OCI-LY3 (cell line): ENCODE measurements around the gene UMAD1.

Experiments used
- CTCF ChIP-seq: fragments of 200-600, 300-600 bp; sonication (generic); IDR thresholded peaks from 2 replicates; pipeline ENCODE4 v1.5.1; 2014; ENCODE audit warnings: antibody characterized with exemption, low read length, low read depth
- EZH2phosphoT487 ChIP-seq: fragments of 200-600 bp; shearing (Covaris generic); IDR thresholded peaks from 2 replicates; pipeline ENCODE4 v1.6.1; 2018; ENCODE audit warnings: antibody characterized with exemption, mixed run types, low read depth

GRCh38 chr7:7897509-7897908 lies 257.0 kb downstream of the UMAD1 start:
- TF ChIP-seq CTCF (no peak), EZH2phosphoT487 (no peak)
